Posterior vena cava (tissue), 2 donors: ENCODE results near the gene AAR2. TPM values are rescaled to one million over a fixed set of nuclear protein-coding genes. Genes with fewer than 3 reads are reported as not detected.

Experiments used
- DNase-seq: peaks from one replicate; pipeline ENCODE4 v3.0.0-alpha.2; 2020; ENCODE audit warnings: low spot score
- intact Hi-C, 2 donors: fragments of 100-400 bp; cut with DNase I; formaldehyde crosslinking; loops; one replicate each; pipeline versions ENCODE4 v1.14.1 to v1.14.2; 2022 to 2023
- total RNA-seq, 2 donors: library from RNA; stranded (reverse); fragmentation: NEBNext Ultra II Directional; extraction: Animal tissue kit (Norgen Biotek cat#: 25700); gene quantifications; one replicate each; pipeline ENCODE4 v1.2.1, GENCODE V29; 2021
- donor health status: DM: yes; HTN: yes; CAD: no.
- donor health status: DM: yes; HTN: yes; CAD: no.

Gene AAR2
- total RNA-seq, 2 donors from 2014 or later: 20.4 to 21.4 TPM

DNA sequence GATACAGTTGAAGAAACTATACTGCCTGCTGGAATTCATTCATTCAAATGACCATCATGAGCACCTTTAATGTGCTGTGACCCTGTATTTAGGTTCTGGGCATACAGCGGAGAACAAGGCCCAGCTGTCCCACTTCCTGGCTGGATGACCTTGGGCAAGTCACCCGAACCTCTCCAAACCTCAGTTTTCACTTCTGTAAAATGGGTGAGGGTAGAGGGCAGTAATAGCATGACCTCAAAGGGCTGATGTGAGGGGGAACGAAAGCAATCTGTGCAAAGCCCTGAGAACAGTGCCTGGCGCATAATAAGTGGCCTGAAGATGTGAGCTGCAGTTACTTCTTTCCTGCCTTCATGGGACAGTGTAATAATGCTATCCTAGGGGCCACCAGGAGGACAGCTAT lies 20.5 kb upstream of the AAR2 start:
- DNase-seq: no peak
- intact Hi-C loops: no loop called here

GRCh38 chr20:36216314-36217025 lies 19.8 kb upstream of the AAR2 start:
- no peak for DNase-seq
- intact Hi-C loops: no loop called here

GRCh38 chr20:36217226-36217625 lies 19.1 kb upstream of the AAR2 start:
- DNase-seq: peak; percentile 65
- intact Hi-C loops: no loop called here

- intact Hi-C loops: no loop called here
- peak; percentile 41 for DNase-seq
Measured at GRCh38 chr20:36218380-36219064, 17.8 kb upstream of the AAR2 start.

- intact Hi-C loops: no loop called here
- peak; percentile 66 for DNase-seq
Measured at GRCh38 chr20:36219671-36220220, 16.5 kb upstream of the AAR2 start.

DNA sequence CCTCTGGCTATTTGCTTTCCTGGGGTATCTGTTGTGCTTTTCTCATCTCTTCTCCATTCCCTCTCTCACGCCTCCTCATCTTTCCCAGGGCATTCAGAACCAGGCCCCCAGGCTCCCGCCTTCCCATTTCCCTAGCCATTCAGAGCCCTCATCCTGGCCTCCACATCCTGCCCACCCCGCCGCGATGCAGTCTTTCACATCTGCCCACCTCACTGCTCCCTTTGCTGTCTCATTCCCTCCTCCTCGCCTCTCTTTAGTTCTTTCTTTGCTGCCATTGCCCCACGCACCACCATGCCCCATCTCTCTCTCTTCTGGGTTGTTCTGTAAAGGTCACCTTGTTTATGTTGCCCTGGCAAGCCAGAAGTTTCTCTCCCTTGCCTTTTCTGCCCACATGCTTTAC lies 10.6 kb upstream of the AAR2 start:
- intact Hi-C loops: loop anchor here in 1 of 2 donors (5.0 kb wide), 1 partner anchor 768 kb away; the partner anchor contains the start of gene CEP250

DNA sequence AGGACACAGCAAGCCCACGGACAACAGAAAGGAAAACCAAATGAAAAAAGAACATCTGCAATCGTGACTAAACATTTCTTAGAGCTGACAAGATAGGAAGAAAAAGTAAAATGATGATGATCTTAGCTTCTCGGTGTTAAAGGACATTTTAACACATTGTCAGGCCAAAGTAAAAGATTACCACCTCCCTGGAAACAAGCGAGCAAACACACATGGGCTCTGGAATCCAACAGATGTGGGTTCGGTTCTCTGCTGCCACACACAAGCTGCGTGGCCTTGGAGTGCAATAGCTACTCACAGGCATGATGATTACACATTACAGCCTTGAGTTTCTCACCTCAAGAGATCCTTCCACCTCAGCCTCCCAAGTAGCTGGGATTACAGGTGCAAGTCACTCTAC lies 7.5 kb upstream of the AAR2 start:
- intact Hi-C loops: loop anchor here in 1 of 2 donors (5.0 kb wide), 1 partner anchor 771 kb away; the partner anchor contains the start of gene CEP250
- DNase-seq: no peak

More for the DNA sequence above, 10.6 kb upstream of the AAR2 start:
- DNase-seq: no peak

GRCh38 chr20:36230019-36230418 lies 6.3 kb upstream of the AAR2 start:
- intact Hi-C loops: loop anchor here in 1 of 2 donors (5.0 kb wide), 1 partner anchor 457 kb away; no protein-coding TSS in a partner anchor
- no peak for DNase-seq

- intact Hi-C loops: loop anchor here in 1 of 2 donors (5.0 kb wide), 1 partner anchor 456 kb away; no protein-coding TSS in a partner anchor
- no peak for DNase-seq
Measured at GRCh38 chr20:36231331-36231730, 4.9 kb upstream of the AAR2 start.

DNA sequence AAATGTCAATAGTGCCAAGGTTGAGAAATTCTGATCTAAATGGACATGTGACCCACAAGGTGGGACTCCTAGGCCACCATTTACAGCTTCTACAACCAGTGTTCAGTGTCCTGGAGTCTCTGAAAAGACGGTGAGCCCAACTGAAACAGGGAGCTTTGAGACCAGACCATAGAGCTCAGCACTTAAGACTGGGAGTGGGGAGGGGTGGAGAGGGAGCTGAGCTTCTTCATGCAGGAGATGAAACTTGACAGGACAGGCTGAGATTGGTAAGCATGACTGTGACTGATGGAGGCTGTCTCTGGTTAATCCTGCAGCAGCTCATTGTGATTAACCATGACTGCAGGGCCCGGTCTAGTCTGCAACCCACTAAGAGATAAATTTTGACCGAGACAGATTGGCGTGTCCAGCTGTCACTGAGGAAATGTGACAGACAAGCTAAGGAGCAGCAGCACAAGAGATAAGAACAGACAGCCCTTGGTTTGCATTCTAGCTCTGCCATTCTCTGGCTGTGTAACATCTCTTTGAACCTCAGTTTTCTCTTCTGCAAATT lies 1.4 kb upstream of the AAR2 start:
- intact Hi-C loops: loop anchor here in 1 of 2 donors (5.0 kb wide), 1 partner anchor 452 kb away; no protein-coding TSS in a partner anchor
- no peak for DNase-seq

DNA sequence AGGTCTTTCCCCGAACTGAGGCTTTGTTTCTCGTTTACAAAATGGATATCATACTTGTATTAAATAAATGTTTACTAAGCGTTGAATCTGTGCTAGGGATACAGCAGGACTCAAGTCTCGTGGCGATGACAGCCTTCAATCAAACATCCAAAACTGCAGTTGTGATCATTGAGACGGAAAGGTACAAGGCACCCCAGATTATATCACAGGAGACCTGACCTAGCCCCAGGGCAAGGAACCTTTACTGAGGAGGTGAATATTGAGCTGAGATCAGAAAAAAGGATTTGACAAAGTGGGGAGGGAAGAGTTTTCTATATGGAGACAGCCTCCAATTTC lies 476 bp downstream of the AAR2 start:
- DNase-seq: no peak
- intact Hi-C loops: no loop called here

DNA sequence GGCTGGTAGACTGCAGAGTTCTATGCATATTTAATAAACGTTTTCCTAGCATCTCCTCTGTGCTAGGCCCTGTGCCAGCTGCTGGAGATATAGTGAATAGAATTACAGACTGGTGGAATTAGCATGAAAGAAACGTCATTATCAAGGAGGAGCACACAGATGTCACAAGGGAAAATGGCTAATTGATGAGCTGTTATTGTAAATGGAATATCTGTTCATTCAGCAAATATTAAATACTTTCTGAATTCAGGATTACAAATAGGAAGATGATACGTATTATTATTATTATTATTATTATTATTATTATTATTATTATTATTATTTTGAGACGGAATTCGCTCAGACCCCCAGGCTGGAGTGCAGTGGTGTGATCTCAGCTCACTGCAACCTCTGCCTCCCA lies 1.2 kb downstream of the AAR2 start:
- intact Hi-C loops: no loop called here
- DNase-seq: no peak

- DNase-seq: no peak
Measured at GRCh38 chr20:36238153-36238552, 1.9 kb downstream of the AAR2 start.

DNA sequence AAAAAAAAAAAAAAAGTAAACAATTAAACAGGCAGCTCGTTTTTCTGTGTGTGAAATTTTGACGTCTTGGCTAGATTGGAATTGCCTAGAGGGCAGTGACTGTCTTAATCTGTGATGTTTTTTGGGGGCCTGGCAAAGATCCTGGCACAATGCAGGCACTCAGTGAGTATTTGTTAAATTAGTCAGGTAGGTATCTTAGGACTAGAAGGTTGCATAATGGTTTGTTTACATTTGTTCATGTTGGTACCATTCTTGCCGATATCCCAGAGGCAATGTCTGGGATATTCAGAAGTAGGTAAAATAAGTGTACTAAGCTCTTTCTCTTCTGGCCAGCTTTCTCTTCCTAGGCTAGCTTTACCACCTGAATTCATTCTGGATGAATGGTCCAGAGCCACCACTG lies 2.5 kb downstream of the AAR2 start:
- intact Hi-C loops: no loop called here
- no peak for DNase-seq

More at GRCh38 chr20:36238153-36238552, 1.9 kb downstream of the AAR2 start:
- intact Hi-C loops: no loop called here

DNA sequence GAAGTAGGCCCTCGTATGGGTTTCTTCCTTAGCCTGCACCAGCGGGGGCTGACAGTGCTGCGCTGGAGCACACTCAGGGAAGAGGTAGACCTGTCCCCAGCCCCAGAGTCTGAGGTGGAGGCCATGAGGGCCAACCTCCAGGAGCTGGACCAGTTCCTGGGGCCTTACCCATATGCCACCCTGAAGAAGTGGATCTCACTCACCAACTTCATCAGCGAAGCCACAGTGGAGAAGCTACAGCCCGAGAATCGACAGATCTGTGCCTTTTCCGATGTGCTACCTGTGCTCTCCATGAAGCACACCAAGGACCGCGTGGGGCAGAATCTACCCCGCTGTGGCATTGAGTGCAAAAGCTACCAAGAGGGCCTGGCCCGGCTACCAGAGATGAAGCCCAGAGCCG lies 3.8 kb downstream of the AAR2 start:
- intact Hi-C loops: no loop called here
- no peak for DNase-seq

GRCh38 chr20:36241678-36242077 lies 5.4 kb downstream of the AAR2 start:
- DNase-seq: no peak
- intact Hi-C loops: no loop called here

DNA sequence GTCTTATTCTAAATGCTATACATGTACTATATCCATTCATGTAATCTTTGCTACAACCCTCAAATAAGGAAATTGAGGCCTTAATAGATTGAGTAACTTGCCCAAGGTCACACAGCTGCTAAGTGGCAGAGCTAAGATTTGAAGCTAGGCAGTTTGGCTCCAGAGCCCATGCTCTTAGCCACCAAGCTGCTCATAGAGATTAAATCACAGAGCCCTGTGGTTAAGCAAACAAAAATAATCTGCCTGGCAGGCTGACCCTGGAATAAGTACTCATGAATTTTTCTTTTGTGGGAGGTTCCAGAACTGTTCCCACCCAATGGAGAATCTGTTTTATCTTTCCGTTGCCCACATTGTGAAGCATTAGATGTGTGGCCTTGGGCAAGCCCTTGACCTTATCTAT lies 7.4 kb downstream of the AAR2 start:
- no peak for DNase-seq
- intact Hi-C loops: no loop called here

- no peak for DNase-seq
- intact Hi-C loops: no loop called here
Measured at GRCh38 chr20:36246401-36246800, 10.1 kb downstream of the AAR2 start.

DNA sequence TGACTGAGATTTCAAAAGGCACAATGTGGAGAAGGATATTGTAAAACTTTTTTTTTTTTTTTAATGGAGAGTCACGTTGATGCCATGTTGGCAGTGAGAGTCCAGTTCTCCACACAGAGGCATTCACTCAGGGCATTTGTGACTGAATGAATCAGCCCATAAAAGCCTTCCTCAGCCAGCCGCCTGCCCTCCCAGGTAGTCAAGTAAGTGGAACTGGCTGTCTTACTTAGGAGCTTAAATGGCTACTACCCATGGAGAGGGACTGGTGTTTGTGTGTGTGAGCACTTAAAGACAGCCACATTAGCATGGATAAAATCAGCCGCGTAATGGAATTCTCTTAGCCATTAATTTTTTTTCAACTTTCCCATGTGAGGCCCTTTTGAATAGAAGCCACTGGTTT lies 12.6 kb downstream of the AAR2 start:
- intact Hi-C loops: no loop called here
- no peak for DNase-seq

DNA sequence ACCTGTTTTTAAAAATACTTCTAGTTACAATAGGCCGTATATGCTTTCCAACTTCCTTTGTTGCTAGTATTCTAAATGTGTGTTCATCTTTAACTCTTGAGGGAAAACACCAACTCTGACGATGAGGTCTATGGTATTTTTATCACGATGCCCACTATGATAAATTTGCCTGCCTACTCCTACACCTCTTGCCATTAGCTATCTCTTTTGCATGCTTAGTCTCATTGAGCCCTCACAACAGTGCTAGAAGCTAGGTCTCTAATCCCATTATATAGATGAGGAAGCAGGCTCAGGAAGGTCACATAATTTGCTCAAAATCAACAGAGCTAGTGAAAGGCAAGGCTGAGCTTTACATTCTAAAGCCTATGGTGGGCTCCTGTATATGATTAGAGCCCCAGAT lies 13.2 kb downstream of the AAR2 start:
- intact Hi-C loops: no loop called here
- DNase-seq: no peak
